NB4 (cell line): Measurements from ENCODE around the gene SLC34A1.
A peak's percentile ranks its signal among the peaks of the same experiment; 100 is the strongest.

ENCODE experiments used
- DNase-seq: peaks from one replicate; pipeline ENCODE4 v3.0.0; 2010; ENCODE audit warnings: low read depth
- H3K4me3 ChIP-seq: one replicate; pipeline ENCODE4 v1.5.1; 2011; ENCODE audit warnings: mild to moderate bottlenecking, low read depth, low read length, moderate library complexity
- CTCF ChIP-seq: IDR thresholded peaks from one replicate; pipeline ENCODE4 v1.5.1; 2012; ENCODE audit warnings: low read depth, low read length
- MAX ChIP-seq: IDR thresholded peaks from 2 replicates; pipeline ENCODE4 v1.6.1; 2011; ENCODE audit warnings: low read depth, low read length
- MYC ChIP-seq: IDR thresholded peaks from 2 replicates; pipeline ENCODE4 v1.6.1; 2011; ENCODE audit warnings: low read depth, low read length
- POLR2A ChIP-seq: IDR thresholded peaks from 2 replicates; pipeline ENCODE4 v1.6.1; 2011; ENCODE audit warnings: mild to moderate bottlenecking; ENCODE audit not compliant: insufficient read length; ENCODE audit errors: extremely low read depth

SLC34A1 gene

GRCh38 chr5:177434437-177434836 is 50.2 kb downstream of the SLC34A1 start:
- DNase-seq, result peak; percentile 1
- no peak overlapping the region for H3K4me3 ChIP-seq
- TF ChIP-seq CTCF (no peak), POLR2A (no peak), MAX (no peak), MYC (no peak)

GRCh38 chr5:177434942-177435738 is 50.9 kb downstream of the SLC34A1 start:
- peak; percentile 1 for DNase-seq
- TF ChIP-seq MAX, result no peak
- no peak for TF ChIP-seq POLR2A
- no peak overlapping the region for H3K4me3 ChIP-seq

GRCh38 chr5:177435847-177436536 is 51.8 kb downstream of the SLC34A1 start:
- peak; percentile 1 for DNase-seq
- TF ChIP-seq MYC (no peak), POLR2A (no peak)
- no peak overlapping the region for H3K4me3 ChIP-seq

- no peak overlapping the region for H3K4me3 ChIP-seq
- peak; percentile 4 for DNase-seq
- TF ChIP-seq POLR2A, result no peak
- TF ChIP-seq CTCF, result no peak
- TF ChIP-seq MYC, result no peak
- TF ChIP-seq MAX, result no peak
Observed at GRCh38 chr5:177437623-177438022, 53.4 kb downstream of the SLC34A1 start.

GRCh38 chr5:177438468-177438867 is 54.2 kb downstream of the SLC34A1 start:
- TF ChIP-seq MYC, result no peak
- TF ChIP-seq MAX, result no peak
- no peak for TF ChIP-seq CTCF
- TF ChIP-seq POLR2A, result no peak
- no peak overlapping the region for H3K4me3 ChIP-seq
- DNase-seq, result no peak

GRCh38 chr5:177439518-177440053 is 55.4 kb downstream of the SLC34A1 start:
- H3K4me3 ChIP-seq, result no peak overlapping the region
- DNase-seq, result no peak
- TF ChIP-seq MAX (no peak), POLR2A (no peak), CTCF (no peak), MYC (no peak)
